ENCODE measurements around the gene CREBRF. TPM values are rescaled to one million over a fixed set of nuclear protein-coding genes. Genes with fewer than 3 reads are reported as not detected.

Gene CREBRF
- total and polyA plus RNA-seq, 4 donors: 6.6 to 61.1 (median 22.8) TPM

GRCh38 chr5:173055042-173055721, 970 bp upstream of the CREBRF start:
- peaks cover 0 to 2% of the 10 kb centered on the region in 2 donors for H3K4me1 ChIP-seq (ENCODE audit: control insufficient read depth in 1 of 2, insufficient read depth in 2 of 2, low read length in 2 of 2)
- ATAC-seq (ENCODE audit: low FRiP score) (no peak), DNase-seq (no peak)
- no peaks in the 10 kb centered on the region for H3K9me3 ChIP-seq (ENCODE audit: control insufficient read depth, low read length)
- intact Hi-C loops (cut with DNase I): loop anchor here (5.0 to 10.0 kb wide), 3 partner anchors 73 to 90 kb away; partner anchors contain the start of genes BNIP1 (in 2 of the 2) and ATP6V0E1 (in 1 of the 2)
- no peaks in the 10 kb centered on the region for H3K27me3 ChIP-seq (ENCODE audit: control insufficient read depth in 1 of 2, insufficient read depth in 2 of 2, low read length in 1 of 2)
- H3K27ac ChIP-seq (ENCODE audit: low read depth in 1 of 2, low read length in 2 of 2): no peak overlapping the region
- peak overlapping the region; percentile 64 to 79 for H3K4me3 ChIP-seq (ENCODE audit: low read length in 2 of 2)
- 19 to 24% methylated on average over 10 of the region's 10 CpGs for WGBS, 2 donors
- H3K36me3 ChIP-seq (ENCODE audit: control insufficient read depth in 1 of 2, insufficient read depth in 2 of 2, low read length in 1 of 2): no peaks in the 10 kb centered on the region

GRCh38 chr5:173055722-173055982, 500 bp upstream of the CREBRF start:
- intact Hi-C loops (cut with DNase I): loop anchor here (5.0 to 10.0 kb wide), 3 partner anchors 73 to 89 kb away; partner anchors contain the start of genes BNIP1 (in 2 of the 2) and ATP6V0E1 (in 1 of the 2)
- H3K27ac ChIP-seq (ENCODE audit: low read depth in 1 of 2, low read length in 2 of 2): no peak overlapping the region
- ATAC-seq (ENCODE audit: low FRiP score) (no peak), DNase-seq (no peak)
- H3K27me3 ChIP-seq (ENCODE audit: control insufficient read depth in 1 of 2, insufficient read depth in 2 of 2, low read length in 1 of 2): no peaks in the 10 kb centered on the region
- no peaks in the 10 kb centered on the region for H3K36me3 ChIP-seq (ENCODE audit: control insufficient read depth in 1 of 2, insufficient read depth in 2 of 2, low read length in 1 of 2)
- H3K9me3 ChIP-seq (ENCODE audit: control insufficient read depth, low read length): no peaks in the 10 kb centered on the region
- H3K4me1 ChIP-seq (ENCODE audit: control insufficient read depth in 1 of 2, insufficient read depth in 2 of 2, low read length in 2 of 2): peaks cover 0 to 2% of the 10 kb centered on the region in 2 donors
- peak overlapping the region; percentile 64 to 79 for H3K4me3 ChIP-seq (ENCODE audit: low read length in 2 of 2)
- WGBS, 2 donors: 0% methylated on average over 11 of the region's 11 CpGs

GRCh38 chr5:173056783-173057061, 570 bp downstream of the CREBRF start:
- 0% methylated on average over 18 to 27 of the region's 27 CpGs for WGBS, 2 donors
- H3K4me1 ChIP-seq (ENCODE audit: control insufficient read depth in 1 of 2, insufficient read depth in 2 of 2, low read length in 2 of 2): peaks cover 0 to 2% of the 10 kb centered on the region in 2 donors
- peak overlapping the region; percentile 87 to 91 for H3K27ac ChIP-seq (ENCODE audit: low read depth in 1 of 2, low read length in 2 of 2)
- peak overlapping the region; percentile 93 to 98 for H3K4me3 ChIP-seq (ENCODE audit: low read length in 2 of 2)
- no peaks in the 10 kb centered on the region for H3K9me3 ChIP-seq (ENCODE audit: control insufficient read depth, low read length)
- H3K36me3 ChIP-seq (ENCODE audit: control insufficient read depth in 1 of 2, insufficient read depth in 2 of 2, low read length in 1 of 2): no peaks in the 10 kb centered on the region
- ATAC-seq (ENCODE audit: low FRiP score) (peak; percentile 87), DNase-seq (peak in 1 of 2 donors; percentile 95)
- intact Hi-C loops (cut with DNase I): loop anchor here (2.0 to 10.0 kb wide), 5 partner anchors 40 to 88 kb away; partner anchors contain the start of genes ATP6V0E1 (in 2 of the 2) and BNIP1 (in 2 of the 2)
- no peaks in the 10 kb centered on the region for H3K27me3 ChIP-seq (ENCODE audit: control insufficient read depth in 1 of 2, insufficient read depth in 2 of 2, low read length in 1 of 2)

DNA sequence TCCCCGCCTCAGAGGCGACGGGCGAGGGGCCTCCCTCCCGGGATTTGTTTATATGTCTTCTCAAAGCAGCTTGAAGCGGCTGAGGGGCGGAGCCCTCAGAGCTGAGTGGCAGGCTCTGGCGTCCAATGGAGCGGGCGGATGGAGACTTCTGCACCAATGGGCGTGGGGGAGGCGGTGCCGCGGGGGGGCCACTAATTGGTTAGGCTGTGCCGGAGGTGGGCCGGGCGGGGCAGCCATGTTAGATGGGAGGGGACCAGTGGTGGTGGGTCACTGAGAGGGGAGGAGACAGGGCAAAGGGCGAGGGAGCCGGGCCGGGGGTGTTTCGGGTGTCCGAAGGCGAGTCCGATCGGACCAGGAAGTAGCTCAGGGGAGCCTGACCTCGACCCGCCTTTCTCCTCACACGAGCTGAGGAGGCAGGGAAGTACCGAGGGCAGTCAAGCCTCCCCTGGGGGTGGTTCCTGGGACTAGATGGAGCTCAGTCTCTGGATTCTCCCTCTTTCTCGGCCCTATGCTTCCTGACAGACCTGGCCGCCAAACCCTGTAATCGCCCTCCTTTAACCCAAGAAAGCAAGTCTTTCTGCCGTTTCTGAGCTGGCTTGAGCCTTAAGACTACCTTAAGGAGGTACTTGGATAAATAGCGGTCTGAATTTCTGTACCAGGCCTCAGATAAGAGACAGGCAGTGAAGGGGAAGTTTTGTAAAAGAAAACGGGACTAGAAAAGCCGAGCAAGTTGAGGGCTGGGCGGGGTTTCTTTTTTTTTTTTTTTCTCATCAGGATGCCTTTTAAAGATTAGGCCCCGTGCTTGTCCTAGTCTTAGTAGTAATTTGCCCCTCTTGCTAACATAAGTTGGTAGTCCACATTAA, 1.1 kb downstream of the CREBRF start:
- peak overlapping the region; percentile 18 to 88 for H3K27ac ChIP-seq (ENCODE audit: low read depth in 1 of 2, low read length in 2 of 2)
- ATAC-seq (ENCODE audit: low FRiP score) (peak; percentile 98), DNase-seq (peak; percentile 100)
- H3K9me3 ChIP-seq (ENCODE audit: control insufficient read depth, low read length): no peaks in the 10 kb centered on the region
- peaks cover 0 to 2% of the 10 kb centered on the region in 2 donors for H3K4me1 ChIP-seq (ENCODE audit: control insufficient read depth in 1 of 2, insufficient read depth in 2 of 2, low read length in 2 of 2)
- no peaks in the 10 kb centered on the region for H3K36me3 ChIP-seq (ENCODE audit: control insufficient read depth in 1 of 2, insufficient read depth in 2 of 2, low read length in 1 of 2)
- intact Hi-C loops (cut with DNase I): loop anchor here (2.0 to 10.0 kb wide), 5 partner anchors 40 to 88 kb away; partner anchors contain the start of genes ATP6V0E1 (in 2 of the 2) and BNIP1 (in 2 of the 2)
- WGBS, 2 donors: 0 to 1% methylated on average over 27 to 38 of the region's 38 CpGs
- H3K4me3 ChIP-seq (ENCODE audit: low read length in 2 of 2): peak overlapping the region; percentile 93 to 98
- no peaks in the 10 kb centered on the region for H3K27me3 ChIP-seq (ENCODE audit: control insufficient read depth in 1 of 2, insufficient read depth in 2 of 2, low read length in 1 of 2)

DNA sequence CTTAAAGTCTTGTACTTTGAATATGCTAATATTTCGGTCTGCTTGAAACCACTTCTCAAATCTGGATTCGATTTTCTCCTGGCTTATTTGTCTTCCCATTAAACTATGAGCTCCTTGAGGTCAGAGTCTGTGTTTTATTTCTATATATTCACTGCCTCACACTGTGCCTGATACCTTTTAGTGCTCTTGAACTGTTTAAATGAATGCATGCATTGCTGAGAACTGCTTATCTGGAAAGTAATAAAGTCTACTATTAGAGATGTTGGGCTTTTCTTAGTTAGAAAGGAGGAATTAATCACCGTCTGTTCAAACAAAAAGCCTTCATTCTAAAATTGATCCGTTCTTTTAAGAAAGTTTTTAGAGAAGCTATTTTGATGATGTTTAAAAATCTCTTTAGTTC, 6.0 kb downstream of the CREBRF start:
- H3K36me3 ChIP-seq (ENCODE audit: control insufficient read depth in 1 of 2, insufficient read depth in 2 of 2, low read length in 1 of 2): no peaks in the 10 kb centered on the region
- H3K4me3 ChIP-seq (ENCODE audit: low read length in 2 of 2): no peak overlapping the region
- H3K9me3 ChIP-seq (ENCODE audit: control insufficient read depth, low read length): no peaks in the 10 kb centered on the region
- ATAC-seq (ENCODE audit: low FRiP score) (no peak), DNase-seq (no peak)
- peaks cover 0 to 2% of the 10 kb centered on the region in 2 donors for H3K4me1 ChIP-seq (ENCODE audit: control insufficient read depth in 1 of 2, insufficient read depth in 2 of 2, low read length in 2 of 2)
- H3K27me3 ChIP-seq (ENCODE audit: control insufficient read depth in 1 of 2, insufficient read depth in 2 of 2, low read length in 1 of 2): no peaks in the 10 kb centered on the region
- intact Hi-C loops (cut with DNase I): no loop called here
- 74 to 85% methylated on average over 4 of the region's 4 CpGs for WGBS, 2 donors
- H3K27ac ChIP-seq (ENCODE audit: low read depth in 1 of 2, low read length in 2 of 2): no peak overlapping the region

DNA sequence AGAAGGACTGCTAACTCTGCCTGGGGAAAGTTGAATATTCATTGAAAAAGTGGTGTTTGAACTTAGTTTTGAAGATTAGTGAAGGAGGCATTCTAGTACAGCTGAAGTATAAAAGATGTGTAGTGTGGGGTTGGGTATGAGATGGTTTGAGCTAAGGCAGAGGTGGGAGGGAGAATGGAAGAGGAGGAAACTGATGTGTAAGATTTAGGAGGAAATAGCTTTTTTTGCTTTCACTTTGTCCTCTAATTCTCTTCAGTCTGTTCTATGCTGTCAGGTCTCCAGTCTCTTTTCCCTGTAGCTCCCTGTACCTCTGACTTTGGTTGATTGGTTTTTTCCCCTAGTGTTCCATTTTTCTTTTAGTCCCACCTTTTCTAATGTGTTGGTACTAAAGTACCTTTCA, 9.0 kb downstream of the CREBRF start:
- ATAC-seq (ENCODE audit: low FRiP score) (no peak), DNase-seq (no peak)
- Histone ChIP-seq H3K36me3 (ENCODE audit: control insufficient read depth in 1 of 2, insufficient read depth in 2 of 2, low read length in 1 of 2) (no peaks in the 10 kb centered on the region), H3K4me3 (ENCODE audit: low read length in 2 of 2) (no peak overlapping the region), H3K9me3 (ENCODE audit: control insufficient read depth, low read length) (no peaks in the 10 kb centered on the region), H3K27me3 (ENCODE audit: control insufficient read depth in 1 of 2, insufficient read depth in 2 of 2, low read length in 1 of 2) (no peaks in the 10 kb centered on the region), H3K27ac (ENCODE audit: low read depth in 1 of 2, low read length in 2 of 2) (no peak overlapping the region), H3K4me1 (ENCODE audit: control insufficient read depth in 1 of 2, insufficient read depth in 2 of 2, low read length in 2 of 2) (no peaks in the 10 kb centered on the region)
- intact Hi-C loops (cut with DNase I): no loop called here

GRCh38 chr5:173069671-173070070, 13.5 kb downstream of the CREBRF start:
- WGBS, 2 donors: 86 to 87% methylated on average over 7 of the region's 7 CpGs
- H3K4me1 ChIP-seq (ENCODE audit: control insufficient read depth in 1 of 2, insufficient read depth in 2 of 2, low read length in 2 of 2): no peaks in the 10 kb centered on the region
- no peak overlapping the region for H3K27ac ChIP-seq (ENCODE audit: low read depth in 1 of 2, low read length in 2 of 2)
- intact Hi-C loops (cut with DNase I): no loop called here
- no peaks in the 10 kb centered on the region for H3K27me3 ChIP-seq (ENCODE audit: control insufficient read depth in 1 of 2, insufficient read depth in 2 of 2, low read length in 1 of 2)
- no peaks in the 10 kb centered on the region for H3K9me3 ChIP-seq (ENCODE audit: control insufficient read depth, low read length)
- H3K4me3 ChIP-seq (ENCODE audit: low read length in 2 of 2): no peak overlapping the region
- no peaks in the 10 kb centered on the region for H3K36me3 ChIP-seq (ENCODE audit: control insufficient read depth in 1 of 2, insufficient read depth in 2 of 2, low read length in 1 of 2)
- DNase-seq (no peak), ATAC-seq (ENCODE audit: low FRiP score) (no peak)

DNA sequence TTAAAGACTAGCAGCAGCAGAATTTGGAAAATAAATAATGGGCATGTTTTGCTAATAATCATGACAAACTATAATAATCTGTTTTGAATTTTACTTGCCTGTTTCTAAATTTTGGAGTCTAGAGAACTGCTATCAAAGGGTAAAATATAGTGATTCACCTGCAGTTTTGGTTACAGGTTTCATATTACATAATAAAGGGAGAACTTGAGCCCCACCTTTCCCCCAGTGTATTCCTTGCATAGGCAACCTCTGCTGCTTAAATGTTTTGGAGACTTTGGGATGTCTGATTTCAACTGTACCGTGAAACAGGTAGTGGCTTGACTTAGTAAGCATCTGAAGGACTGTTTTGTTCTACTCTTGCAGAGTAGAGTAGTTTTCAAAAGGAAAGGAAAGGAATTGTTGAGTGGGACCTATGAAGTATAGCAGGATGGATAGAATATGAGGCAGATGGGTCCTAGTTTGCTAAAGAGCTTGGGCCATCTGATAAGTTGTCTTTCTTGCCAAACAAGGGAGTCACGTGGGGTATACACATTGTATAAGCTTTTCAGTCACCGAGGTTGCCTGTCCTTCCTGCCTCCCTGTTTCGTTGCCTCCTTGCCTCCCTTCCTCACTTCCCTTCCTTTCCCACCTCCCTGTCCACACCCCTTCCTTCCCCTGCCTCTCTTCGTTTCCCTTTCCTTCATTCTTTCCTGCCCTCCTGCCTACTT, 19.1 kb downstream of the CREBRF start:
- intact Hi-C loops (cut with DNase I): no loop called here
- no peaks in the 10 kb centered on the region for H3K9me3 ChIP-seq (ENCODE audit: control insufficient read depth, low read length)
- H3K27ac ChIP-seq (ENCODE audit: low read depth in 1 of 2, low read length in 2 of 2): no peak overlapping the region
- no peak overlapping the region for H3K4me3 ChIP-seq (ENCODE audit: low read length in 2 of 2)
- no peak for ATAC-seq (ENCODE audit: low FRiP score)
- 89 to 93% methylated on average over 5 of the region's 5 CpGs for whole genome bisulfite sequencing, 2 donors
- H3K36me3 ChIP-seq (ENCODE audit: control insufficient read depth in 1 of 2, insufficient read depth in 2 of 2, low read length in 1 of 2): no peaks in the 10 kb centered on the region
- DNase-seq: no peak
- H3K27me3 ChIP-seq (ENCODE audit: control insufficient read depth in 1 of 2, insufficient read depth in 2 of 2, low read length in 1 of 2): no peaks in the 10 kb centered on the region
- H3K4me1 ChIP-seq (ENCODE audit: control insufficient read depth in 1 of 2, insufficient read depth in 2 of 2, low read length in 2 of 2): no peaks in the 10 kb centered on the region
